H1 (cell line): ENCODE data around the gene KLF16. TPM values are rescaled to one million over a fixed set of nuclear protein-coding genes. Genes with fewer than 3 reads are reported as not detected.

Experiments used
- CTCF ChIA-PET: fragments of 300-600 bp; sonication (Branson Sonifier 250); formaldehyde crosslinking; loops from one replicate; lab custom pipeline; 2021; ENCODE audit not compliant: partially characterized antibody; lab: Charles Lee
- POLR2A ChIA-PET: fragments of 300-600 bp; sonication (Branson Sonifier 250); formaldehyde crosslinking; loops from one replicate; lab custom pipeline; 2021; ENCODE audit warnings: inconsistent platforms; ENCODE audit not compliant: partially characterized antibody; lab: Charles Lee
- DNase-seq, 2 experiments: peaks; one replicate each; pipeline versions ENCODE4 v3.0.0 to v3.0.0-alpha.2; 2010 to 2022; ENCODE audit warnings: low spot score in 2 of 2, low read depth in 1 of 2, mixed read lengths in 1 of 2
- FAIRE-seq: peaks from 2 replicates; lab custom pipeline; 2011; peaks lifted over from hg19 to GRCh38; lab: Jason Lieb, UNC
- H2AFZ ChIP-seq: 2 replicates; pipeline ENCODE4 v1.8.1; 2012; ENCODE audit warnings: low read length, inconsistent platforms
- H2AK5ac ChIP-seq: 2 replicates; pipeline ENCODE4 v1.6.1; 2013; ENCODE audit warnings: low read depth, low read length
- H2BK120ac ChIP-seq: replicated peaks from 2 replicates; pipeline ENCODE3; 2013; ENCODE audit warnings: low read depth, low read length, inconsistent platforms
- H2BK12ac ChIP-seq: 2 replicates; pipeline ENCODE4 v1.6.1; 2013; ENCODE audit warnings: low read depth, low read length
- H2BK15ac ChIP-seq: 2 replicates; pipeline ENCODE4 v1.6.1; 2013; ENCODE audit warnings: low read length
- H2BK20ac ChIP-seq: 2 replicates; pipeline ENCODE4 v1.6.1; 2013; ENCODE audit warnings: low read length
- H2BK5ac ChIP-seq: 2 replicates; pipeline ENCODE4 v1.6.1; 2013; ENCODE audit warnings: low read depth, low read length
- H3K14ac ChIP-seq: 2 replicates; pipeline ENCODE4 v1.6.1; 2013; ENCODE audit warnings: inconsistent platforms; ENCODE audit not compliant: insufficient read length
- H3K18ac ChIP-seq: 2 replicates; pipeline ENCODE4 v1.6.1; 2013; ENCODE audit warnings: low read length; ENCODE audit errors: extremely low read depth
- H3K23ac ChIP-seq: 2 replicates; pipeline ENCODE4 v1.6.1; 2013; ENCODE audit warnings: inconsistent platforms; ENCODE audit not compliant: insufficient read length
- H3K23me2 ChIP-seq: 2 replicates; pipeline ENCODE4 v1.6.1; 2013; ENCODE audit warnings: low read depth, low read length
- H3K27ac ChIP-seq: 2 replicates; pipeline ENCODE4 v1.6.1; 2011; ENCODE audit warnings: low read depth, low read length, inconsistent platforms
- H3K27me3 ChIP-seq, 4 experiments: replicated peaks in 1 of 4; 1 replicate in 1 of 4; 2 replicates in 3 of 4; pipeline versions ENCODE4 v1.6.1 to v1.8.1; 2011 to 2013; ENCODE audit warnings: low read length in 3 of 4, mild to moderate bottlenecking in 3 of 4, inconsistent platforms in 2 of 4, mixed read lengths in 2 of 4, moderate library complexity in 1 of 4; ENCODE audit not compliant: control insufficient read depth in 3 of 4, insufficient read depth in 3 of 4; ENCODE audit errors: extremely low read depth in 1 of 4
- H3K36me3 ChIP-seq, 4 experiments: 2 replicates each; pipeline versions ENCODE4 v1.6.1 to v1.8.1; 2011 to 2013; ENCODE audit warnings: mild to moderate bottlenecking in 4 of 4, low read length in 3 of 4, moderate library complexity in 2 of 4, control low read depth in 1 of 4, inconsistent platforms in 1 of 4; ENCODE audit not compliant: insufficient read depth in 4 of 4, control insufficient read depth in 2 of 4
- H3K4ac ChIP-seq: replicated peaks from 2 replicates; pipeline ENCODE3; 2013; ENCODE audit warnings: low read length, low read depth, mixed read lengths, inconsistent platforms; ENCODE audit not compliant: insufficient read length
- H3K4me1 ChIP-seq, 4 experiments: replicated peaks in 1 of 4; 1 replicate in 1 of 4; 2 replicates in 3 of 4; pipeline versions ENCODE4 v1.6.1 to v1.8.1; 2011 to 2013; ENCODE audit warnings: low read length in 3 of 4, inconsistent platforms in 2 of 4, mixed read lengths in 1 of 4; ENCODE audit not compliant: insufficient read depth in 4 of 4, control insufficient read depth in 3 of 4
- H3K4me2 ChIP-seq, 2 experiments: 2 replicates each; pipeline versions ENCODE4 v1.6.1 to v1.8.1; 2011 to 2013; ENCODE audit warnings: low read depth in 2 of 2, low read length in 2 of 2, control low read depth in 1 of 2, inconsistent platforms in 1 of 2, mild to moderate bottlenecking in 1 of 2; ENCODE audit not compliant: insufficient read depth in 1 of 2
- H3K4me3 ChIP-seq, 4 experiments: fragments of 200-600, 300-600 bp in 1 of 4; sonication (generic), shearing (Covaris generic), sonication (Bioruptor Twin) in 1 of 4; 2 replicates each; pipeline versions ENCODE4 v1.5.1 to v1.8.1; 2011 to 2016; ENCODE audit warnings: low read length in 4 of 4, low read depth in 3 of 4, control low read depth in 2 of 4, inconsistent platforms in 2 of 4, mild to moderate bottlenecking in 2 of 4, mixed read lengths in 1 of 4, moderate library complexity in 1 of 4; ENCODE audit not compliant: insufficient read depth in 2 of 4; ENCODE audit errors: extremely low read depth in 1 of 4
- H3K56ac ChIP-seq: replicated peaks from 2 replicates; pipeline ENCODE3; 2013; ENCODE audit warnings: low read depth, mild to moderate bottlenecking, mixed read lengths, low read length, inconsistent platforms; ENCODE audit not compliant: insufficient read length
- H3K79me1 ChIP-seq: 2 replicates; pipeline ENCODE4 v1.6.1; 2013; ENCODE audit warnings: low read depth, low read length, control low read depth
- H3K79me2 ChIP-seq, 2 experiments: 2 replicates each; pipeline versions ENCODE4 v1.6.1 to v1.8.1; 2012 to 2013; ENCODE audit warnings: low read length in 2 of 2, mild to moderate bottlenecking in 2 of 2, inconsistent platforms in 1 of 2; ENCODE audit not compliant: insufficient read depth in 2 of 2, control insufficient read depth in 1 of 2
- H3K9ac ChIP-seq, 4 experiments: replicated peaks in 1 of 4; 1 replicate in 1 of 4; 2 replicates in 3 of 4; pipeline versions ENCODE4 v1.6.1 to v1.8.1; 2011 to 2013; ENCODE audit warnings: low read depth in 3 of 4, low read length in 3 of 4, control low read depth in 2 of 4, mild to moderate bottlenecking in 2 of 4, moderate library complexity in 2 of 4, inconsistent platforms in 1 of 4; ENCODE audit errors: extremely low read depth in 1 of 4
- H3K9me3 ChIP-seq, 2 experiments: 2 replicates each; pipeline versions ENCODE4 v1.6.1 to v1.8.1; 2012 to 2013; ENCODE audit warnings: mild to moderate bottlenecking in 2 of 2, moderate library complexity in 2 of 2, control low read depth in 1 of 2, inconsistent platforms in 1 of 2, low read depth in 1 of 2, low read length in 1 of 2, mixed read lengths in 1 of 2; ENCODE audit not compliant: insufficient read depth in 2 of 2
- H4K20me1 ChIP-seq, 2 experiments: replicated peaks in 1 of 2; 2 replicates each; pipeline versions ENCODE3 to v1.8.1; 2011 to 2013; ENCODE audit warnings: inconsistent platforms in 2 of 2, low read length in 2 of 2, mild to moderate bottlenecking in 1 of 2; ENCODE audit not compliant: insufficient read depth in 2 of 2, control insufficient read depth in 1 of 2
- H4K5ac ChIP-seq: 2 replicates; pipeline ENCODE4 v1.6.1; 2013; ENCODE audit warnings: low read length, low read depth, mixed read lengths, inconsistent platforms; ENCODE audit not compliant: insufficient read length
- H4K8ac ChIP-seq: 2 replicates; pipeline ENCODE4 v1.8.0; 2013; ENCODE audit warnings: mild to moderate bottlenecking, moderate library complexity, low read length, inconsistent platforms; ENCODE audit not compliant: insufficient read depth; ENCODE audit errors: extremely low read depth
- H4K91ac ChIP-seq: replicated peaks from 2 replicates; pipeline ENCODE3; 2013; ENCODE audit warnings: low read length, mixed read lengths, inconsistent platforms; ENCODE audit not compliant: insufficient read length
- ASH2L ChIP-seq: fragments of 200-600, 300-600 bp; sonication (generic); IDR thresholded peaks from one replicate; pipeline ENCODE4 v1.7.1; 2017; ENCODE audit warnings: low read length
- EP300 ChIP-seq, 2 experiments: IDR thresholded peaks; 1 replicate in 1 of 2; 2 replicates in 1 of 2; pipeline ENCODE4 v1.6.1; 2011 to 2012; ENCODE audit warnings: low read depth in 2 of 2, low read length in 2 of 2, mild to moderate bottlenecking in 2 of 2, borderline replicate concordance in 1 of 2, inconsistent platforms in 1 of 2, moderate library complexity in 1 of 2
- GTF2F1 ChIP-seq: IDR thresholded peaks from 2 replicates; pipeline ENCODE4 v1.6.1; 2012; ENCODE audit warnings: low read depth, low read length, improper control_type of control experiment, borderline replicate concordance
- HDAC6 ChIP-seq: IDR thresholded peaks from one replicate; pipeline ENCODE4 v1.7.1; 2012; ENCODE audit warnings: low read depth, mild to moderate bottlenecking, inconsistent platforms, low read length, moderate library complexity
- NANOG ChIP-seq: IDR thresholded peaks from 2 replicates; pipeline ENCODE4 v1.6.1; 2011; ENCODE audit warnings: low read length, low read depth, mild to moderate bottlenecking, inconsistent platforms; ENCODE audit not compliant: insufficient read depth, poor library complexity, severe bottlenecking
- POU5F1 ChIP-seq: IDR thresholded peaks from 2 replicates; pipeline ENCODE4 v1.6.1; 2011; ENCODE audit warnings: low read depth, mild to moderate bottlenecking, low read length, moderate library complexity
- RXRA ChIP-seq: IDR thresholded peaks from 2 replicates; pipeline ENCODE4 v1.6.1; 2011; ENCODE audit warnings: low read depth, mild to moderate bottlenecking, low read length, moderate library complexity; ENCODE audit not compliant: insufficient read depth
- SIN3A ChIP-seq, 2 experiments: IDR thresholded peaks in 1 of 2; conservative IDR thresholded peaks in 1 of 2; 2 replicates each; pipeline ENCODE4 v1.6.1; 2011 to 2012; ENCODE audit warnings: low read length in 2 of 2, improper control_type of control experiment in 1 of 2, low read depth in 1 of 2, mild to moderate bottlenecking in 1 of 2
- SP4 ChIP-seq: IDR thresholded peaks from 2 replicates; pipeline ENCODE4 v1.6.1; 2012; ENCODE audit warnings: low read length, inconsistent platforms
- SUZ12 ChIP-seq: fragments of 200-600 bp; sonication (generic); IDR thresholded peaks from 2 replicates; pipeline ENCODE4 v1.6.1; 2012; ENCODE audit warnings: mild to moderate bottlenecking, inconsistent platforms, low read length, moderate library complexity, mixed read lengths
- YY1 ChIP-seq: IDR thresholded peaks from 2 replicates; pipeline ENCODE4 v1.6.1; 2011; ENCODE audit warnings: low read depth, mild to moderate bottlenecking, low read length
- WGBS, 2 experiments: shearing (Covaris generic) in 1 of 2; methylation state at CpG; one replicate each; pipeline versions ENCODE4 v1.1.6 to v1.1.7; 2013 to 2015; ENCODE audit warnings: low lambda C conversion rate in 2 of 2, mixed read lengths in 2 of 2, inconsistent platforms in 1 of 2, low coverage in 1 of 2, missing lambda C conversion rate in 1 of 2; ENCODE audit not compliant: insufficient replicate concordance in 2 of 2, insufficient coverage in 1 of 2, insufficient read length in 1 of 2; ENCODE audit errors: extremely low coverage in 1 of 2, missing lambda C conversion rate in 1 of 2; 5-methylcytosine and 5-hydroxymethylcytosine counted together
- polyA plus RNA-seq, 7 experiments: library from polyadenylated mRNA; depleted of rRNA in 3 of 7; stranded (reverse) in 5 of 7; unstranded in 2 of 7; fragments of >200 nt in 5 of 7; fragments of 200-250 nt in 2 of 7; gene quantifications; 1 replicate in 5 of 7; 2 replicates in 1 of 7; 4 replicates in 1 of 7; pipeline versions ENCODE4 v1.2.1 to v1.2.3, GENCODE V29; 2011 to 2013; ENCODE audit warnings: missing spikeins in 2 of 7, mixed read lengths in 2 of 7
- total RNA-seq: library from RNA; stranded (reverse); fragmentation: NEBNext Ultra II Directional; extraction: Animal tissue kit (Norgen Biotek cat#: 25700); gene quantifications from 2 replicates; pipeline ENCODE4 v1.2.1, GENCODE V29; 2021

KLF16 gene
- total and polyA plus RNA-seq, 2 of the 8 experiments (the other 6 are each of a cell fraction or from before 2014, with no cell fraction given): 14.3 to 45.9 TPM

DNA sequence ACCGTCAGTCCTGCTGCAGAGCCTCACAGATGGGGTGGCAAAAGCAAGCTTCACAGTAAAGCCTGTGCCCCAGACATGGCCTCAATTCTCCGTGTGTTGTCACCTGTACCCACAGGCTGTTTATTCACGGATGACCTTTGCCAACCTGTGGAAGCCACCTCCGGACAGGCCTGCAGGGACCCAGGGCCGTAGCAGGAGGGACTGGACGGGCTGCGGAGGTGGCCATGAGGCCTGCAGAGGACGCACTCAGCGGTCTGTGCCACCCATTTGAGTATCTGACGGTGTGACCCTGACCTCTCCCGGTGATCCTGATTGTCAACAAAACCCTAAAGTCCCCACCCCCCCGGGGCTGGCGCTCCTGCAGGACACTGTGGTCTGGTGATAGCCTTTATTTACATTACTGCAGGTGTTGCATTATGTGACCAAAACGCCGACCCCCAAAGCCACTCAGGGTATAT is 7.8 kb upstream of the KLF16 start:
- no peaks in the 10 kb centered on the region for H3K9me3 ChIP-seq
- H3K9ac ChIP-seq: no peak overlapping the region
- no peak overlapping the region for H2BK12ac ChIP-seq
- TF ChIP-seq SUZ12 (no peak), RXRA (no peak), SP4 (no peak), EP300 (IDR thresholded peaks at IDR 0.05; ENCODE audit: borderline replicate concordance in 1 of 2, low read depth in 2 of 2, low read length in 2 of 2) (no peak), ASH2L (no peak), POU5F1 (no peak), SIN3A (conservative IDR thresholded peaks at IDR 0.05 in 1 of 2, IDR thresholded peaks at IDR 0.05 in 1 of 2; ENCODE audit: low read depth in 1 of 2, low read length in 2 of 2) (no peak), NANOG (no peak), YY1 (no peak), HDAC6 (no peak), GTF2F1 (no peak)

More for the DNA sequence above, 7.8 kb upstream of the KLF16 start:
- no peak overlapping the region for H3K27ac ChIP-seq
- no peaks in the 10 kb centered on the region for H3K36me3 ChIP-seq
- H3K4me2 ChIP-seq: no peak overlapping the region
- no peak overlapping the region for H3K23ac ChIP-seq
- H2AFZ ChIP-seq: no peak overlapping the region
- H3K79me2 ChIP-seq: peaks cover 0 to 33% of the 10 kb centered on the region in 2 experiments; a peak in 3 of 4 replicates
- no peak overlapping the region for H4K5ac ChIP-seq
- H3K4ac ChIP-seq: no peak overlapping the region
- H2BK15ac ChIP-seq: no peak overlapping the region
- no peak overlapping the region for H2BK120ac ChIP-seq
- H3K23me2 ChIP-seq: peaks cover 7% of the 10 kb centered on the region
- H3K27me3 ChIP-seq: no peaks in the 10 kb centered on the region
- H4K20me1 ChIP-seq: peaks cover 2 to 9% of the 10 kb centered on the region in 2 experiments
- H4K8ac ChIP-seq: no peak overlapping the region
- no peak overlapping the region for H4K91ac ChIP-seq
- CTCF ChIA-PET: interaction anchor here (0.6 kb wide), 1 partner anchor 44 kb away, joined by 4 read pairs; no protein-coding TSS in a partner anchor
- no peak for FAIRE-seq
- POLR2A ChIA-PET: interaction anchor here (1.2 kb wide), 1 partner anchor 36 kb away, joined by 3 read pairs; no protein-coding TSS in a partner anchor
- DNase-seq: no peak
- H2AK5ac ChIP-seq: no peak overlapping the region
- H3K56ac ChIP-seq: no peak overlapping the region
- no peak overlapping the region for H3K4me3 ChIP-seq
- no peak overlapping the region for H2BK20ac ChIP-seq
- no peak overlapping the region for H3K18ac ChIP-seq
- H3K4me1 ChIP-seq: peaks cover 0 to 7% (median under 1%) of the 10 kb centered on the region in 4 experiments; a peak in 5 of 7 replicates
- H3K79me1 ChIP-seq: peaks cover 4% of the 10 kb centered on the region
- no peak overlapping the region for H3K14ac ChIP-seq
- no peak overlapping the region for H2BK5ac ChIP-seq
- WGBS, 2 experiments: 94% methylated on average over 15 of the region's 15 CpGs; no CpG with 5 or more reads in 1 of the 2 experiments
